Heart right ventricle (tissue), 16 donors: ENCODE measurements around the gene TNFAIP8. TPM values are rescaled to one million over a fixed set of nuclear protein-coding genes. Genes with fewer than 3 reads are reported as not detected.
A peak's percentile ranks its signal among the peaks of the same experiment; 100 is the strongest.

Experiments
- ATAC-seq, 8 donors: fragments of 200-7000 bp; cut with Tn5 transposase; one replicate each; pipeline ENCODE4 v1.9.1; 2020; ENCODE audit warnings: mild to moderate bottlenecking in 8 of 8, moderate library complexity in 8 of 8, moderate number of reproducible peaks in 1 of 8
- DNase-seq, 2 donors: peaks; one replicate each; pipeline ENCODE4 v3.0.0-alpha.2; 2020
- H3K27ac ChIP-seq, 10 donors: fragments of 200-600 bp; sonication (generic) in 2 of 10; one replicate each; pipeline versions ENCODE4 v1.5.0 to v1.8.0; 2020 to 2022; ENCODE audit warnings: mild to moderate bottlenecking in 3 of 10
- H3K27me3 ChIP-seq, 7 donors: fragments of 200-600 bp; one replicate each; pipeline ENCODE4 v1.8.0; 2021 to 2022; ENCODE audit warnings: mild to moderate bottlenecking in 2 of 7
- H3K36me3 ChIP-seq, 9 donors: fragments of 200-600 bp; sonication (generic) in 1 of 9; one replicate each; pipeline versions ENCODE4 v1.5.0 to v1.8.0; 2020 to 2022; ENCODE audit warnings: mild to moderate bottlenecking in 2 of 9
- H3K4me1 ChIP-seq, 9 donors: fragments of 200-600 bp; sonication (generic) in 1 of 9; one replicate each; pipeline versions ENCODE4 v1.5.0 to v1.8.0; 2020 to 2022; ENCODE audit warnings: mild to moderate bottlenecking in 4 of 9
- H3K4me3 ChIP-seq, 10 donors: fragments of 200-600 bp; sonication (generic) in 2 of 10; one replicate each; pipeline versions ENCODE4 v1.5.0 to v1.8.0; 2020 to 2022; ENCODE audit warnings: mild to moderate bottlenecking in 7 of 10, moderate library complexity in 2 of 10
- H3K9me3 ChIP-seq, 11 donors: fragments of 200-600 bp in 10 of 11; sonication (generic) in 2 of 11; one replicate each; pipeline versions ENCODE4 v1.5.0 to v1.8.0; 2013 to 2022; ENCODE audit warnings: mild to moderate bottlenecking in 2 of 11, control low read depth in 1 of 11, moderate library complexity in 1 of 11
- WGBS, 2 donors: extraction: QIAGEN DNeasy Blood & Tissue Kit; methylation state at CpG; one replicate each; pipeline ENCODE4 v1.1.7; 2013; ENCODE audit warnings: inconsistent platforms in 1 of 2; 5-methylcytosine and 5-hydroxymethylcytosine counted together
- intact Hi-C, 10 donors: fragments of 100-400 bp; cut with DNase I; formaldehyde crosslinking; loops; one replicate each; pipeline versions ENCODE4 v1.11.1 to v1.14.2; 2022
- polyA plus RNA-seq, 2 donors: library from polyadenylated mRNA; stranded (reverse); fragments of 200-250 nt; gene quantifications; one replicate each; pipeline ENCODE4 v1.2.3, GENCODE V29; 2013
- total RNA-seq, 10 donors: library from RNA; stranded (reverse); fragmentation: NEBNext Ultra II Directional in 3 of 10; extraction: Animal tissue kit (Norgen Biotek cat#: 25700) in 3 of 10; gene quantifications; one replicate each; pipeline versions ENCODE4 v1.2.1 to v1.2.4, GENCODE V29; 2021 to 2023
- TF ChIP-seq, protein P1 (sequence below), 9 donors: fragments of 200-600 bp; sonication (generic) in 2 of 9; IDR thresholded peaks; one replicate each; pipeline versions ENCODE4 v1.5.0 to v1.8.0; 2021 to 2022; ENCODE audit warnings: antibody characterized with exemption in 9 of 9, mild to moderate bottlenecking in 5 of 9, moderate library complexity in 1 of 9
- donor health status: Arrhythmogenic right ventricular cardiomyopathy.
- donor health status: ischemic (EF 13 %, LVEDD 7.1; RV severe dilation, severe dysfunction).
- donor health status: healthy with polysubstance abuse.
- donor health status: DM: no; HTN: yes; CAD: no.
- donor health status: DM: no; HTN: no; CAD: no.
- donor health status: ischemic (EF 25% LVEDD 6.9; RV normal size, moderate dysfunction).
- donor health status: ischemic (EF 25% LVEDD 5.7; RV mildly dilated, moderate dysfunction).
- donor health status: healthy.
- donor health status: DM: yes; HTN: yes; CAD: no.
- donor health status: Ischemic cardiomyopathy.
- donor health status: ischemic (EF 35%, LVEDD 5.7; RV mildly dilated, moderate dysfunction).
- donor health status: nonischemic (EF 11% LVEDD 7.7; RV severe dilation, severe dysfunction).
- donor health status: DM: yes; HTN: yes; CAD: no.
- donor health status: PGD.
- donor health status: ischemic (EF 29% LVEDD 5.4; RV normal size, mild dysfunction).
- donor health status: nonischemic (EF 23%, LVEDD 6.1; RV moderate dilation, normal function).

Gene TNFAIP8
- total and polyA plus RNA-seq, 12 donors, result 3.3 to 30.8 (median 8.7) TPM

DNA sequence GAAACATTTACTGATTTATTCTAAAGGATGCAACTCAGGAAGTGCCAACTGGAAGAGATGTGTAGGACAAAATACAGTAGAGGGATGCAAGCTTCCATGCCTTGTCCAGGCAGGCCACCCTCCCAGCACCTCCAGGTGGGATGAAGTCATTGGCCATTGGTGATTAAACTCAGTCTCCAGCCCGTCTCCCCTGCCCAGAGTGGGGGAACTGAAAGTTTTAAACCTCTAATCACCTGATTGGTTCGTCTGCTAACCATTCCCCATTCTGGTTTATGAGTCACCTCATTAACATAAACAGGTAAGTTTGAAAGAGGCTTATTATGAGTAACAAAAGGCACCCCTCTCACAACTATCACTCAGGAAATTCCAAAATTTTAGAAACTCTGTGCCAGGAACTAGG, 8.1 kb downstream of the TNFAIP8 start:
- ATAC-seq (no peak), DNase-seq (no peak)
- Histone ChIP-seq H3K4me3 (no peak overlapping the region), H3K27ac (no peak overlapping the region), H3K27me3 (no peaks in the 10 kb centered on the region), H3K9me3 (no peaks in the 10 kb centered on the region), H3K36me3 (no peaks in the 10 kb centered on the region), H3K4me1 (peaks cover 0 to 95% (median 25%) of the 10 kb centered on the region in 9 donors)
- TF ChIP-seq, protein P1, sequence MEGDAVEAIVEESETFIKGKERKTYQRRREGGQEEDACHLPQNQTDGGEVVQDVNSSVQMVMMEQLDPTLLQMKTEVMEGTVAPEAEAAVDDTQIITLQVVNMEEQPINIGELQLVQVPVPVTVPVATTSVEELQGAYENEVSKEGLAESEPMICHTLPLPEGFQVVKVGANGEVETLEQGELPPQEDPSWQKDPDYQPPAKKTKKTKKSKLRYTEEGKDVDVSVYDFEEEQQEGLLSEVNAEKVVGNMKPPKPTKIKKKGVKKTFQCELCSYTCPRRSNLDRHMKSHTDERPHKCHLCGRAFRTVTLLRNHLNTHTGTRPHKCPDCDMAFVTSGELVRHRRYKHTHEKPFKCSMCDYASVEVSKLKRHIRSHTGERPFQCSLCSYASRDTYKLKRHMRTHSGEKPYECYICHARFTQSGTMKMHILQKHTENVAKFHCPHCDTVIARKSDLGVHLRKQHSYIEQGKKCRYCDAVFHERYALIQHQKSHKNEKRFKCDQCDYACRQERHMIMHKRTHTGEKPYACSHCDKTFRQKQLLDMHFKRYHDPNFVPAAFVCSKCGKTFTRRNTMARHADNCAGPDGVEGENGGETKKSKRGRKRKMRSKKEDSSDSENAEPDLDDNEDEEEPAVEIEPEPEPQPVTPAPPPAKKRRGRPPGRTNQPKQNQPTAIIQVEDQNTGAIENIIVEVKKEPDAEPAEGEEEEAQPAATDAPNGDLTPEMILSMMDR (IDR thresholded peaks at IDR 0.05), result no peak
- intact Hi-C loops, result no loop called here
- 95 to 97% methylated on average over 2 of the region's 2 CpGs for WGBS, 2 donors

DNA sequence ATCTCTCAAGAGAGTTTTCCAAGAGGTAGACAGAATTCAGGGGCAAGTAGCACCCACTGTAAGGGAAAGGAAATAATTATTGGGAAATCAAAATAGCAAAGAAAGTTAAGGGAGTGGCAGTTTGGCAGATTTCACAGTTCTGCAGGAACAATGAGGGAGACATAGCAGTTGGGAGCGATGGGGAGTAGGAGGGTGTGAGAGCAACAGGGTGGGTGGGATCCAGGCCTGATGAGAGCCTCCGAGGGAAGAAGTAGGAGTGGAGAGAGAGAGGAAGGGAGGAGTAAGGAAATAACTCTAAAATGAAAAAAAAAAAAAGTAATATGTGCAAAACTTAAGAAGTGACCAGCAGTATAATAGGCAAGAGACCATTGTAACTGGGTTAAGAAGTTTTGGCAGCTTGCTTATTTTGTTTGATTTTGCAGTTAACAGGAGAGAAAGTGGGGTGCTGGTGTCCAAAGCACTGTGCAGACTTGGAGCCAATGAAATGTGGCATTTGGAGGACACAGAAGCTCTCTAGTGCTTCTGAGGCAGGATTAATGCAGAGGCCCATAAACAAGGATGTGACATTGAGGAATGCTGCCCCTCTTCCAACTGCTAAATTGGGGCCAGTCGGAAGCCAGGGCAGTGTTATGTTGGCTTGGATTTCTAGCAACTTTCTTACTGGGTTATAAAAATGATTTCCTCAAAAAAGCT, 10.2 kb downstream of the TNFAIP8 start:
- peak in 4 of 8 donors; percentile 32 to 62 (median 46) for ATAC-seq
- no peak for DNase-seq
- H3K4me3 ChIP-seq, result no peak overlapping the region
- WGBS, 2 donors, result 29 to 34% methylated on average over 3 of the region's 3 CpGs
- H3K36me3 ChIP-seq, result no peaks in the 10 kb centered on the region
- TF ChIP-seq, protein P1 (IDR thresholded peaks at IDR 0.05), result no peak
- peaks cover 0 to 93% (median 25%) of the 10 kb centered on the region in 9 donors for H3K4me1 ChIP-seq
- H3K9me3 ChIP-seq, result no peaks in the 10 kb centered on the region
- intact Hi-C loops, result no loop called here
- H3K27me3 ChIP-seq, result no peaks in the 10 kb centered on the region
- peak overlapping the region in 2 of 10 donors; percentile 41 to 53 for H3K27ac ChIP-seq

DNA sequence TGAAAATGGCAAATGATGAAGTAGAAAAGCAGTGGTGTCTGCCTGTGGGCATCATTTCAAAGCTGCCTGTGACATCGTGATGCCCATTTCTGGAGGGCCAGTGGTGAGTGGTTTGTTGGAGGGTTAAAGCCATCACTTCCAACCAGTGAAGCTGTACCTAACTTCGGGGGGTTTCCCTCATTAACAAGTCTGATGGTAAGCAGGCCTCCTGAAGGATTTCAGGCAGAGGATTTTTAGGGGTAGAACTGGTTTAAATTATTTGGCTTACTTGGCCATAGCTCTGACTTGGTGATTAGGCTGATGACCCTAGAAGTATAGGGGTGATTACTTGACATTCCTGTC, 10.7 kb downstream of the TNFAIP8 start:
- ATAC-seq (peak in 1 of 8 donors; percentile 36), DNase-seq (no peak)
- Histone ChIP-seq H3K27me3 (no peaks in the 10 kb centered on the region), H3K4me1 (peaks cover 0 to 88% (median 25%) of the 10 kb centered on the region in 9 donors), H3K36me3 (no peaks in the 10 kb centered on the region), H3K27ac (peak overlapping the region in 2 of 10 donors; percentile 41 to 53), H3K4me3 (no peak overlapping the region), H3K9me3 (no peaks in the 10 kb centered on the region)
- intact Hi-C loops, result no loop called here
- 60 to 68% methylated on average over 2 of the region's 2 CpGs for WGBS, 2 donors
- TF ChIP-seq, protein P1 (IDR thresholded peaks at IDR 0.05), result no peak

DNA sequence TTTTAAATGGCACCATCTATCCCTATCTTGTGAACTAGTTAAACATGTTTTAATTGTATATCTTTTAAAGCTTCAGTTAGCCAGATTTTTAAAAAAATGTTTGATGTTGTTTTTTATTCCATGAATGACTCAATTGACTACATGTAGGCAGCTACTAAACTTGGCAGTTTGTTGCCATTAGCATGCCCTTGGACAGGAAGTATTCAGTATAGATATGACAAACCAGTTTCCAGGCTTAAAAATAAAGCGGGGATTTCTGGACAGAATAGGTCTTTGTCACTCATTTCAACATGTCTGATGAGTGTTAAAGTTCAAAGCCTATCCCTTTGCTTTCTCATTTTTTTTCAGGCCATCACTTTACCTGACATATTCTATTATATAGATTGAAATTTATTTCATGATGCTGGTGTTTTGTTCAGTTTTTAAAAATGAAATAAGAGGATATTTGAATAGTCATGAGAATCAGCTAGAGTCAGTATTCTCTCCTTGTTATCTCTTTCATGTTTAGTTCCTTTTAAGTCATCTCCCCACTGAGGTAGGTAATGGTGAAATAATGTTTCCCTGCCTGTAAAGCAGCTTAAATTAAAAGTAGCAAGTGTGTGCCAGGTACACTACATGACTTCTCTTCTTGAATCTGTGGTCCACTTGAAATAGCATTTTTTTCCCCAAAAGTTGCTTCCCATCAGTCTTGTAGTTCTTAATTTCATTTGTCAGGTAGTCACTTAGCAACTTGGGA, 11.9 kb downstream of the TNFAIP8 start:
- Histone ChIP-seq H3K4me3 (no peak overlapping the region), H3K27me3 (no peaks in the 10 kb centered on the region), H3K27ac (peak overlapping the region in 1 of 10 donors; percentile 64), H3K36me3 (no peaks in the 10 kb centered on the region), H3K4me1 (peaks cover 0 to 76% (median 25%) of the 10 kb centered on the region in 9 donors), H3K9me3 (no peaks in the 10 kb centered on the region)
- ATAC-seq (no peak), DNase-seq (no peak)
- intact Hi-C loops, result no loop called here
- 41 to 42% methylated on average over 1 of the region's 1 CpG for WGBS, 2 donors
- TF ChIP-seq, protein P1 (IDR thresholded peaks at IDR 0.05), result no peak
